Activated naive CD8-positive, alpha-beta T cell treated with anti-CD3 and anti-CD28 coated beads, Interleukin-2, amount 50 U/mL, for 24 hours (primary cell): ENCODE data around the gene MTMR10.

ENCODE experiments used
- ATAC-seq: fragments of 150-1000 bp; cut with Tn5 transposase; one replicate; pipeline ENCODE4 v1.10.0; 2021
- DNase-seq: peaks from one replicate; pipeline ENCODE4 v3.0.0; 2021
- H3K27ac Mint-ChIP-seq: one replicate; pipeline ENCODE4 v1.8.0; 2021; ENCODE audit warnings: mild to moderate bottlenecking, mixed read lengths
- H3K27me3 Mint-ChIP-seq: one replicate; pipeline ENCODE4 v1.8.0; 2021; ENCODE audit warnings: mixed read lengths
- H3K36me3 Mint-ChIP-seq: one replicate; pipeline ENCODE4 v1.8.0; 2021; ENCODE audit warnings: low read depth, mixed read lengths
- H3K4me1 Mint-ChIP-seq: one replicate; pipeline ENCODE4 v1.8.0; 2021; ENCODE audit warnings: mixed read lengths
- H3K4me3 Mint-ChIP-seq: one replicate; pipeline ENCODE4 v1.8.0; 2021; ENCODE audit warnings: mild to moderate bottlenecking, moderate library complexity, mixed read lengths
- H3K9me3 Mint-ChIP-seq: one replicate; pipeline ENCODE4 v1.8.0; 2021; ENCODE audit warnings: mixed read lengths

The MTMR10 gene

DNA sequence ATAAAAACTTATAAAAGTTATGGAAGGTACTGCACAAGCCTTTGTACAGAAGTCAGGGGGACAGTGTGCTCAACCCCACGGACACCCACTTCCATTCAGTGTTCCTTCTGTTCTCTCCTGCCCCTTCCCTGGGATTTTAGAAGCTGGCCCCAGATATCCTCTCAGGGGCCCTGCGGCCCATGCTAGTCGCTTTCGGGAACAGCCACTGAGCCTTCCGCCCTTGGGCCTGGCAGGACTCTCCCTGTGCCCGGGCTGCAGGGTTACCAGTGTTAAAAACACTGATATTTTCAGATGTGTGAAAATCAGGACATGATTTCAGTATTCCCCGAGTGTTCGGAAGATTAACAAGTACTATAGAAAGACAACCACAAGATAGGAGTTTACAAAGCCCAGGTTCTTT is 65.3 kb downstream of the MTMR10 start:
- peaks cover 2% of the 10 kb centered on the region for H3K4me1 Mint-ChIP-seq
- no peak overlapping the region for H3K4me3 Mint-ChIP-seq
- no peak overlapping the region for H3K27ac Mint-ChIP-seq
- H3K36me3 Mint-ChIP-seq = peaks cover 26% of the 10 kb centered on the region
- H3K27me3 Mint-ChIP-seq = no peaks in the 10 kb centered on the region
- ATAC-seq (no peak), DNase-seq (no peak)
- H3K9me3 Mint-ChIP-seq = no peaks in the 10 kb centered on the region

DNA sequence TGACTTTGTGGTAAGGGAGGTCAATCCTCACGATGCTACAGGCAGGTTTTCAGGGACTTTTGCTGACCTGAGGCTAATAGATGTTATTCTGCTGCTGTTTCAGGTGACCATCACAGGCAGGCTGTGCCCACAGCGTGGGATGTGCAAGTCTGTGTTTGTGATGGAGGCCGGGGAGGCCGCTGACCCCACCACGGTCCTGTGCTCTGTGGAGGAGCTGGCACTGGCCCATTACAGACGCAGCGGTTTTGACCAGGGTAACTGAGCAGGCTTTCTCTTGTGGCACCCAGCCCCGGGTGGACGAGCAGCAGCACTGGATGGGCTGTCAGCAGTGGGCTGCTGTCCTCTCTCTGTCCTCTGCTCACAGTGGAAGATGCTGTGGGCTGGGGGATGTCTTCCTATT is 65.7 kb downstream of the MTMR10 start:
- Mint-ChIP-seq H3K9me3 (no peaks in the 10 kb centered on the region), H3K36me3 (peaks cover 23% of the 10 kb centered on the region), H3K4me1 (peaks cover 2% of the 10 kb centered on the region), H3K27me3 (no peaks in the 10 kb centered on the region), H3K27ac (no peak overlapping the region), H3K4me3 (no peak overlapping the region)
- DNase-seq (no peak), ATAC-seq (no peak)

DNA sequence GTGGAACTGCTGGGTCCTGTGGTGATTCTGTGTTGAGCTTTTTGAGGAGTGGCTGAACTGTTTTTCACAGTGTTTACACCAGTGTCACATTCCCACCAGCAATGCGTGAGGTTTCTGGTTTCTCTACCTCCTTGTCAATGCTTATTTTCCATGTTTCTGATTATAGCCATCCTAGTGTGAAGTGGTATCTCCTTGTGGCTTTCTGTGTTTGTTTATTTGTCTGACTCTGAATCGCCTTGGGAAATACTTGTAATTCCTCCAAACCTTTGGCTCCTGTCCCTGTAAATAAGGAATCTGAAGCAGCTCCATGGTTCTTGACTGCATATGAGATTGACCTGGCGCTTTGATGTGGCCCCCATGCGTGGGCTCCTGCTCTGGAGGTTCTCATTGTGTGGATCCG is 67.1 kb downstream of the MTMR10 start:
- Mint-ChIP-seq H3K9me3 (no peaks in the 10 kb centered on the region), H3K27me3 (no peaks in the 10 kb centered on the region), H3K27ac (no peak overlapping the region), H3K4me3 (no peak overlapping the region), H3K36me3 (peaks cover 22% of the 10 kb centered on the region), H3K4me1 (no peaks in the 10 kb centered on the region)
- DNase-seq (no peak), ATAC-seq (no peak)

DNA sequence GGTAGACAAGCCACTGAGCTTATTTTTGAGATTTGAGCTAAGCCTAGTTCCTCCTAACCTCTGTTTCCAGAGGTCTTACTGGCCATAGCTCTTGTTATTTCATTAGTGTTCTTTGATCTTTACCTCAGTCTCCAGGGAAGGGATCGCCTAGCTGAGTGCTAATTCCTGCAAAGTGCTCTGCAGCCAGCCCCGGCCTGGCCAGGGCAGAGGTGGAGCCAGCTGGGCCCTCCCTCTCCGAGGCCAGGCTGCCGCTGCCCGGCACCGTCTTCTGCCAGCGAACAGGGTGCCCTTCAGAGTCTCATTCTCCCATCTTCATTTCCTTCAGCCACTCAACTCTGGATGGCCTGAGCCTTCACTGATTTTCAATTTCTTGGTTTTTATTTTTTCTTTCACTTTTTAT is 68.0 kb downstream of the MTMR10 start:
- Mint-ChIP-seq H3K36me3 (peaks cover 24% of the 10 kb centered on the region), H3K27me3 (no peaks in the 10 kb centered on the region), H3K27ac (no peak overlapping the region), H3K4me3 (no peak overlapping the region), H3K4me1 (no peaks in the 10 kb centered on the region), H3K9me3 (no peaks in the 10 kb centered on the region)
- DNase-seq (no peak), ATAC-seq (no peak)

DNA sequence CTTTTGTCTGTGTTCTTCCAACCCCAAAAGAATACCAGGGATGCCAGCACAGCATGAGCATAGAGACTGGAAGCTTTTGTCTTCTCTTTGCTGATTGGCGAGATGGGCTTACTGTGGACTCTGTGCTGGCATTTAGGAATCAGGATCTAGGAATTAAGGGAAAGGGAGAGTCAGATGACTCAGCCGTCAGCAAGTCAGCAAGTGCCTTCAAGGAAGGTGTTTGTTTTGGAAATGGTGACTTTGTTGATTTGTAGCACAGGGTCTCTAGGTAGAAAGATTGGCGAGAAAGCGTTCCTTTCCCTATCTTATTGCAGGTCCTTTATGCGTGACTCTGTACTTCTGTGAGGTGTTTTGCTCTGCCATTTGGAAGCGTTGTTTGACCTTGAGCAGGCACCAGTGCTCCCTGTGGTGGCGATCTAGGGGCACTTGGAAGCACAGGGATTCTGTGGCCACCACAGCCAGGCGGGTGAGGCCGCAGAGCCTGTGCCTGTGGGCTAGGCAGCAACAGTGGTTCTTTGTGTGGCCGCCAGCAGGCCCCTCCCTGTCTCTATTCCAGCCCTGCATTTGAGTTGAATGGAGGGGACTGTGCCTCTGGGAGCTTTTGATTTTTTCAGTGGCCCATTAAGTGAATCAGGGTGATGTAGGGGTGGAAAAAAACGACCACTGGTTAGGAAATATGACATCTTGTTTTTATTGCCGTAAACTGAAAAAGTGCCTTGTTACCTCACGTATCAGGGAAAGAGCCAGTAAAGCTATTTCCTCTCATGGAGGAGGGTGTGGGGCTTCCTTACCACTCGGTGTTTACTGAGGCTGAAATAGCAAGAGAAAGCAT is 68.7 kb downstream of the MTMR10 start:
- Mint-ChIP-seq H3K27me3 (no peaks in the 10 kb centered on the region), H3K36me3 (peaks cover 26% of the 10 kb centered on the region), H3K27ac (no peak overlapping the region), H3K9me3 (no peaks in the 10 kb centered on the region), H3K4me1 (no peaks in the 10 kb centered on the region), H3K4me3 (no peak overlapping the region)
- ATAC-seq (no peak), DNase-seq (no peak)

DNA sequence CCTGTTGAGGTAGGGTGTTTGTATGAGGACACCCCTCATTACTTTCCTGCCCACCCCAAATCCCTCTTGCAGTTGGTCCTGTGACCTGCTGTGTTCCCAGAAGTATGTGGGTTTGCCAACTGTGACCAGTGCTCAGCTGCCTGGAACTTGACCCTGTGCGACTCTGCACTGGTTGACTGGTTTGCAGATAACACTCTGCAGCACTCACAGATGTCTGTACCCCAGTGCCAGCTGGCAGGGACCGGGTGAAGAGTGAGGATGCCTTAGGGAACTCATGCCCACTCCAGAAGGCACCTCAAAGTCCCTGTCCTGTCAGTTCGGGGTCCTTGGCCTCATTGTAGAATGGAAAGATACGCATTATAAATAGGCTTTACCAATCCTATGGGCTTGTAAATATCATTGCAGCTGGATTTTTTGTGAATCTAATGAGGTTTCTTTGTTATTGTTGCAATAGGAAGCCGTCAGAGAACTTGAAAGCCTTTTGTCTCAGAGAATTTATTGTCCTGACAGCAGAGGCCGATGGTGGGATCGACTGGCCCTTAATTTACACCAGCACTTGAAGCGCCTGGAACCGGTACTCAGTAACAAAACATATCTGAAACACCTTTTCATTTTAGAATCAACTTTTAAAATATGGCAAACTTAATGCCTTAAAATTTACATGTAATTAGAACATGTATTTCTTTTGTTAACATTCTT is 69.5 kb downstream of the MTMR10 start:
- DNase-seq = no peak
- no peaks in the 10 kb centered on the region for H3K27me3 Mint-ChIP-seq
- no peak overlapping the region for H3K4me3 Mint-ChIP-seq
- H3K9me3 Mint-ChIP-seq = no peaks in the 10 kb centered on the region
- H3K36me3 Mint-ChIP-seq = peaks cover 23% of the 10 kb centered on the region
- no peak for ATAC-seq
- no peaks in the 10 kb centered on the region for H3K4me1 Mint-ChIP-seq
- H3K27ac Mint-ChIP-seq = no peak overlapping the region

DNA sequence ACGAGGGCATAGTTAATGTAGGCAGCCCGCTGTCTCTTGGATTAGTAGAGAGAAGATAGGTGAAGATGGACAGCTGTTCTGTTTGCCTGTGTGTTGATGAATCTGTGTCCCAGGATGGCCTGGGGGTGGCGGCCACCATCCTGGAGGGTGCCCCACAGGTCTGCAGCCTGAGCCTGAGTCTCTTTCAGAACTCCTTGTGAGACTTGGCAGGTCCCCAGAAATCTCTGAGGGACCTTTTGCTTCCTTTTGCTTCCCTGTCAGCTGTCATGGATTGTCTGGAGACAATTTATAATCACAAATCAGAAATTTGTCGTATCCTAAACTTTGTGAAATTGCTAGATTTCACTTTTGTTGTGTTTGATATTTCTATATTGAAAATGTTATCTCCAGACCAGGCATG is 70.3 kb downstream of the MTMR10 start:
- ATAC-seq (no peak), DNase-seq (no peak)
- Mint-ChIP-seq H3K27me3 (no peaks in the 10 kb centered on the region), H3K4me3 (no peak overlapping the region), H3K4me1 (no peaks in the 10 kb centered on the region), H3K9me3 (no peaks in the 10 kb centered on the region), H3K27ac (no peak overlapping the region), H3K36me3 (peaks cover 22% of the 10 kb centered on the region)

DNA sequence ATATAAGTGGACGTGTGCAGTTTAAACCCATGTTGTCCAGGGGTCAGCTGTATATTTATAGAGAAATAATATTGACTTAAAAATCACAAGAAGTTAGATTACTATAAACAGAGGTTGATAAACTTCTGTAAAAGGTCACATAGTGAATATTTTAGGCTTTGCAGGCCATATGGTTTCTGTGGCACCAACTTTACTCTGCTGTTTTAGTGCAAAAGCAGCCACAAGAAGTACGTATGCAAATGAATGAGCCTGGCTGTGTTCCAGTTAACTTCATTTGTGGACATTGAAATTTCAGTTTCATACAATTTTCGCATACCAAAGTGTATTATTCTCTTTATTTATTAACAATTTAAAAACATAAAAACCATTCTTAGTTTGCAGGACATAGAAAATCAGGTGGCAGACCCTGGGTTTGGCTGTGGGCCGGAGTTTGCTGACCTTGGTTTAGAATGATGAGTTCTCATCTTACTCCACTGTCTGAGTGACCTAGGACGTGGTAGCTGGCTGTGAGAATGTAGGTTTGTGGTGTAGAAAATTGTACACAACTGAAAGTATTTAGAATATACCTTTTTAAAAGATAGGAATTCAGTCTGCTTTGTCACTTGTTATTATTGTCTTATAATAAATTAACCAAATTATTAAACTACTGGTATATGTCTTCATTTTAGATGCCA is 71.4 kb downstream of the MTMR10 start:
- Mint-ChIP-seq H3K4me1 (no peaks in the 10 kb centered on the region), H3K36me3 (peaks cover 24% of the 10 kb centered on the region), H3K4me3 (no peak overlapping the region), H3K27me3 (no peaks in the 10 kb centered on the region), H3K9me3 (no peaks in the 10 kb centered on the region), H3K27ac (no peak overlapping the region)
- DNase-seq = no peak
- no peak for ATAC-seq

DNA sequence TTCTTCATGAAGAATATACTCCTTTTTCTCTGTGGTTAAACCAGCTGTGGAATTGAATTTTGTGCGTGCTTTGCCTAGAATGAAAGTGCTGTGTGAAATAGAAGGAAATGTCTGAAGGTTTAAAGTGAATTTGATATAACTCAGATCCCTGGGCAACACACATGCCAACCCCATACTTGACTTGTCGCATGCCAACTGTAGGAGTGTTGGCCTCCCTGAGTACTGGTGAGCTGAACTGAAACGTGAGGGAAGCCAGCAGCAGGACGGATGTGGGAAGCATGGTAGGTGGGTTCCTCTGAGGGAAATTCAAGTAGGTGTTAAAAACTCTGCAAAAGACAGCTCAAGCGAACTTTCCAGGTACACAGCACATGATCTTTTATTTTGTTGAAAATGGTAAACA is 73.1 kb downstream of the MTMR10 start:
- H3K9me3 Mint-ChIP-seq = no peaks in the 10 kb centered on the region
- DNase-seq (no peak), ATAC-seq (no peak)
- H3K4me3 Mint-ChIP-seq = no peak overlapping the region
- peaks cover 29% of the 10 kb centered on the region for H3K36me3 Mint-ChIP-seq
- H3K4me1 Mint-ChIP-seq = no peaks in the 10 kb centered on the region
- H3K27ac Mint-ChIP-seq = no peak overlapping the region
- no peaks in the 10 kb centered on the region for H3K27me3 Mint-ChIP-seq

DNA sequence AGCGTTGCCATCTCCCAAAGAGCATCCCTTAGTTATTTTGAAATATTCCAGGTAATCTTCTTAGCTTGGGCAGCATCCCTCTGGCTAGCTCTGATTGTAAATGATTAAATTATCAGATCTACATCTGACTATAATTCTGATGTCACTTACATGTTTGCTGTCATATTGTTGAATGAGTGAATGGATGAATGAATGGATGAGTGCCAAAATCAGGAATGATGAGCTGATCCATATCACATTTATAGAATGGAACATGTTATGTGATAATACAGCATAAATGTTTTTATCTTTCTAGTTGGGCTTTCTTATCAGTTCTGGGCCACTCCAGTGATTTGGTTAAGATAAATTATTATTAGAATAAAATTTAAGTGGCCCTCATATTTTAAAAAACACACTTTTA is 73.8 kb downstream of the MTMR10 start:
- peaks cover 29% of the 10 kb centered on the region for H3K36me3 Mint-ChIP-seq

DNA sequence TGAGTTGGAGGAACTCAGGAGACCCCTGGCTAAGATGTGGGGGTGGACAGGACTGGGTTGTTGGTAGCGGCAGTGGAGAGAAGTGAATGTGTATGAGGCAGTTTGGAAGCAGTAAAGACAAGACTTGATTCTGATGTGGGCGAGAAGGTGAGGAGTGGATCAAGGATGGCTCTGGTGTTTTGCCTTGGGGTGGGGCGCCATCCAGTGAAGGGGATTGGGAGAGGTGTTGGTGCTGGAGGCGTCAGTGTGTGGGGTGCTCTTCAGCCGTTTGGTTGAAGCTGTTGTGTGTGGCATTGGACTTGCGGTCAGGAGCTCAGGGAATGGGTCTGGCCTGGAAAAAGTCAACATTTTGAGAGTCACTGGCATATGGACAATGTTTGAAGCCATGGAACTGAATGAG is 74.4 kb downstream of the MTMR10 start:
- peaks cover 27% of the 10 kb centered on the region for H3K36me3 Mint-ChIP-seq
- no peaks in the 10 kb centered on the region for H3K27me3 Mint-ChIP-seq
- no peak for ATAC-seq
- DNase-seq = no peak
- H3K27ac Mint-ChIP-seq = peak overlapping the region; percentile 16
- no peaks in the 10 kb centered on the region for H3K4me1 Mint-ChIP-seq
- no peaks in the 10 kb centered on the region for H3K9me3 Mint-ChIP-seq
- H3K4me3 Mint-ChIP-seq = no peak overlapping the region

More for the DNA sequence above, 73.8 kb downstream of the MTMR10 start:
- ATAC-seq = no peak
- no peak for DNase-seq
- H3K27ac Mint-ChIP-seq = no peak overlapping the region
- H3K9me3 Mint-ChIP-seq = no peaks in the 10 kb centered on the region
- no peaks in the 10 kb centered on the region for H3K4me1 Mint-ChIP-seq
- H3K27me3 Mint-ChIP-seq = no peaks in the 10 kb centered on the region
- no peak overlapping the region for H3K4me3 Mint-ChIP-seq

DNA sequence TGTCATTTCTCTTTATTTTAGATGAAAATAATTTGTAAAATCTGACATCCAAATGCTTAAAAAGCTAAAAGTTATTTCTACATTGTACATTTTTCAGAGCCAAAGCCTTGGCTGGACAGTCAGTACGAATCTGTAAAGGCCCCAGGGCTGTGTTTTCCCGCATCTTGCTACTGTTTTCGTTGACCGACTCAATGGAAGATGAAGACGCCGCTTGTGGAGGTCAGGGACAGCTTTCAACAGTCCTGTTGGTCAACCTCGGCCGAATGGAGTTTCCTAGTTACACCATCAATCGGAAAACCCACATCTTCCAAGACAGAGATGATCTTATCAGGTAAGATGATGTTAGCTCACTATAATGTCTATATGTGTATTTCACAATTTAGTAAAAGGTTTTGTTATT is 77.7 kb downstream of the MTMR10 start:
- no peak overlapping the region for H3K27ac Mint-ChIP-seq
- no peak for ATAC-seq
- H3K4me1 Mint-ChIP-seq = no peaks in the 10 kb centered on the region

DNA sequence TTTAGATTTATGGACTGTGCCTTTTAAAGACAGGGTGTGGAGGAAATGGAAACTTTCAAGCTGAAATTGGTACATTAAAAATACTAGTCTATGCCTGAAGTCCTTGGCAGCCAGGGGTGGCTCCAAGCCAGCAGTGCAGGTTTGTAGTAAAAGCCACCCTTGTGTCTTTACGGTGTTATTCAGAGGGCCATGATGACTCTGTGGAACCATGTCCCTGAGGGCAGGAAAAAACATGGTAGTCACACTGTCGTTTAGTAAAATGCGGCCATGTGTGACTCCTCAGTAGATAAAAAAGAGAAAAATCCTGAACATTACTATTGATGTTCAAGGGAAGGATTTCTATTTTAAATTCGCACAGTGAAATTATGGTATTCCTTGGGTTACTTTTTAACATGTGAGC is 85.1 kb downstream of the MTMR10 start:
- H3K27ac Mint-ChIP-seq = no peak overlapping the region
- DNase-seq (no peak), ATAC-seq (no peak)

More for the DNA sequence above, 77.7 kb downstream of the MTMR10 start:
- Mint-ChIP-seq H3K9me3 (no peaks in the 10 kb centered on the region), H3K27me3 (no peaks in the 10 kb centered on the region), H3K36me3 (peaks cover 34% of the 10 kb centered on the region), H3K4me3 (no peak overlapping the region)
- no peak for DNase-seq

DNA sequence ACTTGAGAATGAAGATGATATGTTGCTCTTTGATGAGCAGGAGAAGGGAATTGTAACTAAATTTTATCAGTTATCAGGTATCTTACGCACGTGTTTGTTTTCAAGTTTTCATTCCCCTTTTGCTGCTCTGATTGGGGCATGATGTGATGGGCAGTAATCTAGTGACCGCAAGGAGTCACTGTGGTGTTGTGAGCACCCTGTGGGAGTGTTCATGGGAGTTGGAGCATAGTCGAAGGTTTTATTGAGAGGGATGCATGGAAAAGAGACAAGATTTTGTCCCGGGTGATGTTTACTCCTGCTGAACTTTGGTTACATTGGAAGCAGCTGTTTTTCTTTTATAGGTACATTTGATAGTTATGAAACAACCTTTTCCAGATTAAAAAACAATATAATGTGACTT is 85.6 kb downstream of the MTMR10 start:
- Mint-ChIP-seq H3K27me3 (no peaks in the 10 kb centered on the region), H3K9me3 (peaks cover 5% of the 10 kb centered on the region), H3K27ac (no peak overlapping the region), H3K36me3 (peaks cover 44% of the 10 kb centered on the region), H3K4me1 (peaks cover 37% of the 10 kb centered on the region), H3K4me3 (no peak overlapping the region)
- DNase-seq = no peak
- no peak for ATAC-seq

More for the DNA sequence above, 85.1 kb downstream of the MTMR10 start:
- peaks cover 5% of the 10 kb centered on the region for H3K9me3 Mint-ChIP-seq
- H3K4me1 Mint-ChIP-seq = peaks cover 37% of the 10 kb centered on the region
- no peak overlapping the region for H3K4me3 Mint-ChIP-seq
- H3K27me3 Mint-ChIP-seq = no peaks in the 10 kb centered on the region
- peaks cover 45% of the 10 kb centered on the region for H3K36me3 Mint-ChIP-seq

DNA sequence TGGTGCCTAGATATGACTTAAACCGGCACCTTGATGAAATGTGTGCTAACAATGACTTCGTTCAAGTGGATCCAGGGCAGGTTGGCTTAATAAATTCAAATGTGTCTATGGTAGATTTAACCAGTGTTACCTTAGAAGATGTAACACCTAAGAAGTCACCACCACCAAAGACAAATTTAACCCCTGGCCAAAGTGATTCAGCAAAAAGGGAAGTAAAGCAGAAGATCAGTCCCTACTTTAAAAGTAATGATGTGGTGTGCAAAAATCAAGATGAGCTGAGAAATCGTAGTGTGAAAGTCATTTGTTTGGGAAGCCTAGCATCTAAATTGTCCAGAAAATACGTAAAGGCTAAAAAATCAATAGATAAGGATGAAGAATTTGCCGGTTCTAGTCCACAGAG is 86.6 kb downstream of the MTMR10 start:
- H3K9me3 Mint-ChIP-seq = peaks cover 5% of the 10 kb centered on the region
- ATAC-seq = no peak
- H3K27ac Mint-ChIP-seq = no peak overlapping the region
- peak overlapping the region; percentile 85 for H3K4me3 Mint-ChIP-seq
- no peak for DNase-seq
- H3K4me1 Mint-ChIP-seq = peaks cover 37% of the 10 kb centered on the region
- H3K27me3 Mint-ChIP-seq = peaks cover 2% of the 10 kb centered on the region
- peaks cover 40% of the 10 kb centered on the region for H3K36me3 Mint-ChIP-seq
